Inflammatory macrophage treated with lipopolysaccharide for 4 hours (primary cell): ENCODE measurements around the gene PNMA6A.
"Not testable (repeated sequence)": the region's sequence is repeated elsewhere in the genome, so short reads cannot be mapped to it uniquely, and the experiment has no call there.

Experiments
- DNase-seq: peaks from one replicate; pipeline ENCODE4 v3.0.0-alpha.2; 2020

Gene PNMA6A

DNA sequence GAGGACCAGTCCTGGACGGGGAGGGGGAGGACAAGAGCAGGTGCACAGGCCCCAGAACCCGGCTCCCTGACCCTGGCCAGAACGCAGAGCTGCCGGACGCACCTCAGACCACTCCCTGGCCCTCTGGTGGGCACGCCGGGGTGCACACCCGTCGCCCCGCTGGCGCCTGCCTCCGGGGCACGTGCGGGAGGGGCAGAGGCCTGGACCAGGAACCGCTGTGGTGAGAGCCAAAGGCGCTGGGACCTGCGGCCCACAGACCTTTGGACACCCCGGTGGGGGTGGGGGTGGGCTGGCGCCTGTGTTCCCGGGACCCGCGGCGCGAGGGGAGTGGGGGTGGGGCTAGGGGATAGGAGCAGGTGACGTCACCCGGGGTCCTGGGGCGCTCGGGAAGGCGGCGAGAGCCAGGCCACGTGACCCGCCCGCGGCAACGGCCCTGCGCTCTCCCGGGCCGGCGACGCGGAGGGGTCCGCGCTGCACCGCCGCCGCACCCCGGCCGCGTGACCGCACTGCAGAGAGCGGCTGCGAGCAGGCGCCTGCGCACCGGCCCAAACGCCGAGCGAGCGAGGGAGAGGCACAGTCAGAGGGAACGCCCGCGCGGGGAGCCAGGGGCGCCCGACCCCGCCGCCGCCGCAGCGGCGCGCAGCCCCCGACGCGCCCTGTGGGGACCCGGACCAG lies at the start of gene PNMA6A:
Gene PNMA6A, plus strand, starts transcription at position 546 of the 675 bp plus-strand sequence. CDS start 609 bp downstream, outside the sequence.
- not testable (repeated sequence) for DNase-seq

- DNase-seq, result not testable (repeated sequence)
Observed at GRCh38 chrX:153026501-153026900, 45.8 kb upstream of the PNMA6A start.

DNA sequence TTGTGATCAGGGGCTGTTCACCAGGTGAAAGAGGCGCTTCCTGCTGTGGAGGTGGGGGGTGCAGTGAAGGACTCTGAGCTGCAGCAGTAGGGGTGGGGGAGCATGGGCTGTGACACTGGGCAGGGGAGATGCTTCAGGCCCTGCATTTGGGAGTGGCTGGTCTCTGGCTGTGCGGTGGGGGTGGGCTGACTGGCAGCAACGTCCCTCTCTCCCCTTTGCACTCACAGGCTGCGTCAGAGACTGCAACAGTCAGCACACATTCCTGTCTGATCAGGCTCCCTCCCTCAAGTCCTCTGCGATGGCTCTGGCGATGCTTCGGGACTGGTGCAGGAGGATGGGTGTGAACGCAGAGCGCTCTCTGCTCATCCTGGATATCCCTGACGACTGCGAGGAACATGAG lies 43.8 kb upstream of the PNMA6A start:
- DNase-seq, result not testable (repeated sequence)

DNA sequence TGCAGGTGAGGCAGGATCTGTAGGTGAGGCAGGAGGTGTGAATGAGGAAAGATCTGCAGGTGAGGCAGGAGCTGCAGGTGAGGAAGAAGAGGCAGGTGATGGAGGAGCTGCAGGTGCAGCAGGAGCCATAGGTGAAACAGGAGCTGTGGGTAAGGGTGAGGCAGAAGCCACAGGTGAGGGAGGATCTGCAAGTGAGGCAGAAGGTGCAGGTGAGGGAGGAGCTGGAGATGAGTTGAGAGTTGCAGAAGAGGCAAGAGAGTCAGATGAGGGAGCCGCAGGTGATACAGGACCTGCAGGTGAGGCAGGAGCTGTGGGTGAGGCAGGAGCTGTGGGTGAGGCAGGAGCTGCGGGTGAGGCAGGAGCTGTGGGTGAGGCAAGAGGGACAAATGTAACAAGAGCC lies 43.1 kb upstream of the PNMA6A start:
- DNase-seq, result no peak

- DNase-seq, result no peak
Observed at GRCh38 chrX:153029875-153030274, 42.4 kb upstream of the PNMA6A start.

- DNase-seq, result no peak
Observed at GRCh38 chrX:153030801-153031200, 41.5 kb upstream of the PNMA6A start.

GRCh38 chrX:153032397-153033118 lies 39.7 kb upstream of the PNMA6A start:
- DNase-seq, result peak; percentile 69

DNA sequence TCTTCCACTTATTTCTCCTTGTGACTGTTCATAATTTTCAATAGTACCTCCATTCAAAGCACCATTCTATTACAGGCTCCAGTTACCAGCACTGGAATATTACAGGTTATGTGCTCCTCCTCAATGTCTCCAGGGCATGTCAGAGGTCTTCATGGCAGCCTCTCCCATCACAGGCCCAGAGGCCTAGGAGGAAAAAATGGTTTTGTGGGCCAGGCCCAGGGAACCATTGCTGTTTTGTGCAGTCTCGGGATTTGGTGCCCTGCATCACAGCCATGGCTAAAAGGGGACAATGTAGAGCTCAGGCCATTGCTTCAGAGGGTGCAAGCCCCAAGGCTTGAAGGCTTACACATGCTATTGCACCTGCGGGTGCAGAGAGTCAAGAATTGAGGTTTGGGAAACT lies 23.2 kb upstream of the PNMA6A start:
- DNase-seq, result no peak

- no peak for DNase-seq
Observed at GRCh38 chrX:153052534-153052933, 19.7 kb upstream of the PNMA6A start.

DNA sequence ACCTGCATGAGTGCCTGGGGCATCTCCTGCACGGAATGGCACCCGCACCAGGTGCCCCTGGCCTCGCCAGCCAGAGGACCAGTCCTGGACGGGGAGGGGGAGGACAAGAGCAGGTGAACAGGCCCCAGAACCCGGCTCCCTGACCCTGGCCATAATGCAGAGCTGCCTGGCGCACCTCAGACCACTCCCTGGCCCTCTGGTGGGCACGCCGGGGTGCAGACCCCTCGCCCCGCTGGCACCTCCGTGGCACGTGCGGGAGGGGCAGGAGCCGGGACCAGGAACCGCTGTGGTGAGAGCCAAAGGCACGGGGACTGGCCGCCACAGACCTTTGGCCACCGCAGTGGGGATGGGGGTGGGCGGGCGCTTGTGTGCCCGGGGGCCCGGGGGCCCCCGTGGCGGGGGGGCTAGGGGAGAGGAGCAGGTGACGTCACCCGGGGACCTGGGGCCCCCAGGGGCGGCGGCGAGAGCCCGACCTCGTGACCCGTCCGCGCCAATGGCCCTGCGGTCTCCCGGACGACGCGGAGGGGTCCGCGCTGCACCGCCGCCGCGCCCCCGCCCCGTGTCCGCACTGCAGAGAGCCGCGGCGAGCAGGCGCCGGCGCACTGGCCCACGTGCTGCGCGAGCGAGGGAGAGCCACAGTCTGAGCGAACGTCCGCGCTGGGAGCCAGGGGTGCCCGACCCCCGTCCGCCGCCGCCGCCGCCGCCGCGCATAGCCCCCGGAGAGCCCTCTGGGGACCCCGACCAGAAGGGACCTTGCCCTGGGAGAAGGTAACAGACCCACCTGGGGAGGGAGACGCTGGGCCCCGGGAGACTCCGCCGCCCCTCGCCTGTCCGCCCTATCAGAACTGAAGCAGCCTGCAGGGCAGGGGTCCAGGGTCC lies 16.1 kb upstream of the PNMA6A start, which contains the start of gene PNMA3:
Gene PNMA3, plus strand, starts transcription at position 600 of the 879 bp plus-strand sequence. CDS start 586 bp downstream, outside the sequence.
- no peak for DNase-seq

- DNase-seq, result no peak
Observed at GRCh38 chrX:153057281-153057680, 15.0 kb upstream of the PNMA6A start.

DNA sequence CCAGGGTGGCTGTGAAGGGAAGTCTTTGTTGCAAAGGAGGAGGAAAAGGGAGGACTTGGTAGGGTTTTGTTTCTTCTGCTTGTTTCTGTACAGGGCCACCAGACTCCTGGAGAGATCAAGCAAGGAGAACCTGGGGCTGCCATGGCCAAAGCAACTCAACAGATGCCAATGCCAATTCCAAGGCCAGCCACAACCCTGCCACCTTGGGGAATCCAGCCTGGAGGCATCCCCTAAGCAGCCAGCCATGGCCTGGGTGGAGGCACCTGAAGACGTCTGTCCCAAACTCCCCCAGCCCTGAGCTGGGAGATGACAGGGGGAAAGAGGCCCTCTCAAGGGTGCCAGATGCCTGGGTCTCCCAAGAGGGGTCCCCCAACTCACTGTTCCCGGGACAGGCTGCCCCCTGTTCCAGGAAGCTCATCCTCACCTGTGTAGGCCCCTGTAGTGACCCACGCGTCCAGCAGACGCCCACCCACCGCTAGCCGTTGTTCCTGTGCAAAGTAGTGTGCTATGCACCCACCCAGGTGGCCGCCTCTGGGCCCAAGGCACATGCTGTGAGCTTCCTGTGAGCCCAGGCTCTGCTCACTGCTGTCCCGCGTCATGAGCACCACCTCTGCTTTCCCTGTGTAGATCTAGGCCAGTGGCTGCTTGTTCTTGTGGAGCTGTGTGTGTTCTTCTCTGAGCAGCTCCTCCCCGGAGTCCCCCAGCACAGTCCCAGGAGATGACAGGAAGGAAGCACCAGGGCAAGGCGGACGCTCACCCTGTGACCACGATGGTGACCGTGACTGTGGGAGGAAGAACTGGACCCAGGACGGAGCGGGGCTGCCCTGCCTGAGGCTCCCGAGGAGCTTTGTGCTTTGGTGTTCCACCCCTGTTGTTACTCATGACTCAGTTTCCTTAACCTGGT lies 12.8 kb upstream of the PNMA6A start:
- DNase-seq, result no peak

- no peak for DNase-seq
Observed at GRCh38 chrX:153060095-153060445, 12.2 kb upstream of the PNMA6A start.

DNA sequence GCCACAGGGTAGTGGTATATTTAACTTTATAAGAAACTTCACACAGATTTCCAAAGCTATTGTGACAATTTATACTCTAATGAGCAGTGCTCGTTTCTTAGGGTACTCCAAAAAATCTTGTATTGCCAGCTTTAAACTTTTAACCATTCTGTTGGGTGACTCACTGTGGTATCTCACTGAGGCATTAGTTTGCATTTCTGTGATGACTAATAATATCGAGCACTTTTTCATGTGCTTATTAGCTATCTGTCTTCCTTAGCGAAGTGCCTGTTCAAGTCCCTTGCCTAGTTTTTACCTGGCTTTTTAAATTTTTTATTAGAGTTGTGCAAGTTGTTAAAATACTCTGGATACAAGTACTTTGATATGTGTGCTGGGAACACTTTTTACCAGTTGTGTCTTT lies 10.5 kb upstream of the PNMA6A start:
- no peak for DNase-seq

- no peak for DNase-seq
Observed at GRCh38 chrX:153063315-153063714, 8.9 kb upstream of the PNMA6A start.

- no peak for DNase-seq
Observed at GRCh38 chrX:153064061-153064460, 8.2 kb upstream of the PNMA6A start.

GRCh38 chrX:153065389-153065788 lies 6.9 kb upstream of the PNMA6A start:
- no peak for DNase-seq

DNA sequence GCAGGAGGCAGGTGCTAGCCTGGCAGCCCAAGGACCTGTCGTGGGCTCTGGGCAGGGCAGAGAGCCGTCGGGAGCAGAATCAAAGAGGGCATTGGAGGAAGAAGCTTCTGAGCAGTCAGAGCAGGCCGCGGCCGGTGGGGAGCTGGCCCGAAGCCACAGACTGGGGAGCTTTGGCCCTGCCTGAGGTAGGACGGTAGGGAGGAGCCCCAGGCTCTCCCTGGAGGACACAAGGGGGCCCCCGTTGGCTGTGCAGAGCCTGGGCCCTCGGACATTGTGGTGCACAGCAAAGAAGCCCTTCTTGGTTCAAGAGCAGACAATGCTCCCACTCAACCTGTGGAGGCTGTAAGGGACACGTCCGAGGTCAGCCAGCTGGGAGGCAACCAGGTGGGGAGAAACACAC lies 5.9 kb upstream of the PNMA6A start:
- DNase-seq, result not testable (repeated sequence)

- DNase-seq, result not testable (repeated sequence)
Observed at GRCh38 chrX:153073331-153073730, 1.1 kb downstream of the PNMA6A start.

GRCh38 chrX:153074262-153074899 lies 2.1 kb downstream of the PNMA6A start:
- no peak for DNase-seq

DNA sequence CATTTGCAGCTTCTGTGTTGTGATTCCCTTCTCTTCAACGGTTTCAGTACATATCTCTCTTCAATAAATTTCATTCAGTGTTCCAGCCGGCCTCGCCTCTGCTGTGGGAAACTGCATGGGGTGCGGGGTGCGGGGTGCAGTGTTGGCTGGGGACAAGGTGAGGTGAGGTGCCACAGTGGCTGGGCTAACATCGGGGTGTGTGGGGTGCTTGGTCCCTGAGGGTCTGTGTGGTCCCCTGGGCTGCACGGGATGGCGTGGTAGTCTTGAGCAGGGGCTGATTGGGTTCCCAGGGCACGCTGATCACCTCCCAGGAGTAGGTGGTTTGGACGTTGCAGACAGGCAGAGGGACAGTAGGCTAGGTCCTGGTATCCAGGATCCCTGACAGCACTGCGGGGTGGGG lies 2.7 kb downstream of the PNMA6A start:
- DNase-seq, result no peak

GRCh38 chrX:153075366-153075765 lies 3.1 kb downstream of the PNMA6A start:
- DNase-seq, result no peak
